ENCODE results near the gene TMEM154.

DNA sequence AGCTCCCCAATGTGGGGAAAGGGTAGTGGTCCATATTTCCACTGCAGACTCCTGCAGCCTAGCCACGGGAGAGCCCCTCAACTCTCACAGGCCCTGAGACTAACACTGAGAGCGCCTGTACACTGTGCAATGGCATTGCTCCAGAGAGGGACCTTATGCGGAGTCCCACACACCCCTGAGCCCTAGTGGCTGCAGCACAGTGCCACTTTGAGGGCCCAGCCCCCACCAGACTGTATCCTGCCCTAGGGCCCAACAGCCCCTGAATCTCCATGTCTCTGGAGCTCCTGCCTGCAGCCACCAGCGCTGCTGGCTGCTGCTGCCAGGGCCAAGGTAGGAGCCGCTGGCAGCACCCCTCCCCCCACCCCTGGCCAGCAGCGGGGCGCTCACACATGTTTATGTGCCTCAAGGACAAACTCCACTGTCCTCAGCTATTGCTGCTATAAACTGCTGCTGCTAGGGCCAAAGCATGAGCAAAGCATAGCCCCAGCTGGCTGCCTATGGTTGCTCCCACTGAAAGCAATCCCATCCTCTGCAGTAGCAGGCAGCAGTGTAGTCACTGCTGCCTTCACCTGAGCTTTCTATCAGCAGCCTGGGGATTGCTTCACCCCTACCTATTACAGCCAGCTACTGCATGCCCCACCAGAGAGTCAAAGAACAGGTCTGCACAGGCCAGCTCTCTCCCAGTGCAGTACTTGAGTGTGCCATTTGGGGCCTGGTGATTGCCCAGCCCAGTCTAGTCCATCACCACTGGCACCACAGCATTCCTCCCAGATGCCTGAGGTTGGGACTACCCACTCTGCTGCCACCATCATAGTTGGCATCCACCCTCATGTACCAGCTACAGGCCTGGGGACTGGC lies 24.3 kb downstream of the TMEM154 start:
- TF ChIP-seq POLR2A (IDR thresholded peaks at IDR 0.05; ENCODE audit: low read depth, low read length), result no peak
- TF ChIP-seq TAF1 (IDR thresholded peaks at IDR 0.05; ENCODE audit: low read depth, low read length), result no peak
- TF ChIP-seq POLR2AphosphoS5 (IDR thresholded peaks at IDR 0.05; ENCODE audit: low read depth, low read length), result no peak
